Endothelial cell of umbilical vein (primary cell): ENCODE data around the gene RCAN1. TPM values are rescaled to one million over a fixed set of nuclear protein-coding genes. Genes with fewer than 3 reads are reported as not detected.

Experiments used
- BruUV-seq: library from RNA; stranded (reverse); fragments of 400-500 nt; replicated peaks from 2 replicates; lab custom pipeline; 2021; lab: Mats Ljungman, UMichigan
- CTCF ChIA-PET: fragments of 300-600, 350-600 bp; sonication (Branson Sonifier 250); formaldehyde crosslinking; loops from one replicate; lab custom pipeline; 2021; ENCODE audit warnings: antibody characterized with exemption, inconsistent platforms; lab: Charles Lee
- POLR2A ChIA-PET: fragments of 300-600, 350-600 bp; sonication (Branson Sonifier 250); formaldehyde crosslinking; loops from one replicate; lab custom pipeline; 2021; ENCODE audit warnings: antibody characterized with exemption, inconsistent platforms; lab: Charles Lee
- DNase-seq: peaks from one replicate; pipeline ENCODE4 v3.0.0-alpha.2; 2011; ENCODE audit warnings: low read depth, low spot score
- FAIRE-seq: peaks from 2 replicates; lab custom pipeline; 2011; peaks lifted over from hg19 to GRCh38; lab: Jason Lieb, UNC
- H2AFZ ChIP-seq: 2 replicates; pipeline ENCODE4 v1.6.0; 2012; ENCODE audit warnings: low read depth, low read length, control low read depth, inconsistent platforms
- H3K27ac ChIP-seq: 2 replicates; pipeline ENCODE4 v1.5.1; 2011; ENCODE audit warnings: low read depth, mild to moderate bottlenecking, control low read depth, low read length, moderate library complexity; ENCODE audit not compliant: insufficient read depth
- H3K27me3 ChIP-seq, 2 experiments: 2 replicates each; pipeline versions ENCODE4 v1.6.0 to v1.6.1; 2011; ENCODE audit warnings: low read length in 2 of 2, mixed read lengths in 1 of 2; ENCODE audit not compliant: control insufficient read depth in 2 of 2, insufficient read depth in 2 of 2
- H3K36me3 ChIP-seq, 2 experiments: 2 replicates in 1 of 2; 3 replicates in 1 of 2; pipeline ENCODE4 v1.5.1; 2011; ENCODE audit warnings: low read length in 2 of 2, mild to moderate bottlenecking in 1 of 2, moderate library complexity in 1 of 2; ENCODE audit not compliant: control insufficient read depth in 2 of 2, insufficient read depth in 2 of 2; ENCODE audit errors: extremely low read depth in 1 of 2
- H3K4me1 ChIP-seq: 3 replicates; pipeline ENCODE4 v1.5.1; 2011; ENCODE audit warnings: mild to moderate bottlenecking, low read length; ENCODE audit not compliant: control insufficient read depth, insufficient read depth; ENCODE audit errors: extremely low read depth
- H3K4me2 ChIP-seq: 2 replicates; pipeline ENCODE4 v1.6.1; 2011; ENCODE audit warnings: low read length, control low read depth, mixed read lengths; ENCODE audit not compliant: insufficient read depth
- H3K4me3 ChIP-seq, 3 experiments: fragments of 200-600 bp in 1 of 3; sonication (generic), shearing (Covaris generic) in 1 of 3; replicated peaks in 1 of 3; 2 replicates each; pipeline ENCODE4 v1.5.1; 2011 to 2016; ENCODE audit warnings: control low read depth in 3 of 3, low read length in 3 of 3, mild to moderate bottlenecking in 2 of 3, inconsistent platforms in 1 of 3, low read depth in 1 of 3, moderate library complexity in 1 of 3; ENCODE audit not compliant: insufficient read depth in 1 of 3
- H3K79me2 ChIP-seq: 2 replicates; pipeline ENCODE4 v1.6.0; 2012; ENCODE audit warnings: low read length, inconsistent platforms; ENCODE audit not compliant: control insufficient read depth, insufficient read depth
- H3K9ac ChIP-seq: replicated peaks from 2 replicates; pipeline ENCODE3; 2011; ENCODE audit warnings: low read length, control low read depth; ENCODE audit not compliant: insufficient read depth; ENCODE audit errors: extremely low read depth
- H3K9me1 ChIP-seq: replicated peaks from 3 replicates; pipeline ENCODE4 v1.6.0; 2011; ENCODE audit warnings: mild to moderate bottlenecking, low read length; ENCODE audit not compliant: control insufficient read depth, insufficient read depth; ENCODE audit errors: extremely low read depth
- H3K9me3 ChIP-seq: replicated peaks from 2 replicates; pipeline ENCODE4 v1.5.1; 2012; ENCODE audit warnings: low read length, inconsistent platforms; ENCODE audit not compliant: control insufficient read depth, insufficient read depth
- H4K20me1 ChIP-seq: replicated peaks from 2 replicates; pipeline ENCODE3; 2011; ENCODE audit warnings: mild to moderate bottlenecking, low read length; ENCODE audit not compliant: control insufficient read depth, insufficient read depth; ENCODE audit errors: extremely low read depth
- CTCF ChIP-seq, 2 donors: IDR thresholded peaks; 1 replicate in 1 of 2; 2 replicates in 1 of 2; pipeline ENCODE4 v1.5.1; 2011; ENCODE audit warnings: low read length in 2 of 2, mild to moderate bottlenecking in 2 of 2, moderate library complexity in 2 of 2, control low read depth in 1 of 2, inconsistent platforms in 1 of 2, low read depth in 1 of 2; ENCODE audit not compliant: insufficient read depth in 1 of 2; ENCODE audit errors: extremely low read depth in 1 of 2
- EZH2 ChIP-seq: IDR thresholded peaks from 2 replicates; pipeline ENCODE4 v1.6.1; 2012; ENCODE audit warnings: borderline replicate concordance, low read depth, mild to moderate bottlenecking, moderate library complexity, low read length, inconsistent platforms; ENCODE audit not compliant: severe bottlenecking
- FOS ChIP-seq: IDR thresholded peaks from 2 replicates; pipeline ENCODE4 v1.6.1; 2011; ENCODE audit warnings: mild to moderate bottlenecking, low read length, moderate library complexity, borderline replicate concordance; ENCODE audit not compliant: insufficient read depth
- GATA2 ChIP-seq: IDR thresholded peaks from 2 replicates; pipeline ENCODE4 v1.7.0; 2011; ENCODE audit warnings: low read depth, mild to moderate bottlenecking, moderate library complexity, mixed read lengths, low read length; ENCODE audit not compliant: insufficient read length, insufficient read depth
- JUN ChIP-seq: IDR thresholded peaks from 2 replicates; pipeline ENCODE4 v1.6.1; 2011; ENCODE audit warnings: borderline replicate concordance, low read depth; ENCODE audit not compliant: insufficient read length, insufficient read depth
- MAX ChIP-seq: IDR thresholded peaks from 2 replicates; pipeline ENCODE4 v1.6.1; 2011; ENCODE audit not compliant: insufficient read depth, insufficient read length
- POLR2A ChIP-seq: IDR thresholded peaks from 2 replicates; pipeline ENCODE4 v1.6.1; 2012; ENCODE audit warnings: low read depth, mild to moderate bottlenecking, control low read depth, low read length
- dilution Hi-C: fragments of 300-500 bp; cut with MboI; formaldehyde crosslinking; loops from one replicate; pipeline ENCODE4 v1.15.0; 2019; ENCODE audit warnings: low sequenced_read_pairs; ENCODE audit not compliant: extremely low pct_ligation_motif_present
- intact Hi-C: fragments of 100-400 bp; cut with micrococcal nuclease; formaldehyde crosslinking; loops from one replicate; pipeline ENCODE4 v1.10.0; 2022
- polyA plus RNA-seq, 4 experiments: library from polyadenylated mRNA; depleted of rRNA in 3 of 4; stranded (reverse) in 3 of 4; unstranded in 1 of 4; fragments of >200 nt; gene quantifications; 2 replicates each; pipeline versions ENCODE4 v1.2.1 to v1.2.3, GENCODE V29; 2011 to 2012; ENCODE audit warnings: missing spikeins in 1 of 4
- total RNA-seq: library from RNA; stranded (reverse); gene quantifications from 2 replicates; pipeline ENCODE4 v1.2.3, GENCODE V29; 2021

The RCAN1 gene
- total and polyA plus RNA-seq, 2 donors (not counting 3 experiments of a cell fraction or from before 2014, with no cell fraction given), result 9.7 to 16.5 TPM

- POLR2A ChIA-PET, result no interaction called here
- FAIRE-seq (no peak), DNase-seq (no peak)
- Histone ChIP-seq H2AFZ (no peak overlapping the region), H3K4me1 (peaks cover 5% of the 10 kb centered on the region), H4K20me1 (no peaks in the 10 kb centered on the region), H3K27me3 (no peaks in the 10 kb centered on the region), H3K4me2 (no peak overlapping the region), H3K9me3 (no peaks in the 10 kb centered on the region), H3K4me3 (no peak overlapping the region), H3K9ac (no peak overlapping the region), H3K27ac (no peak overlapping the region), H3K36me3 (no peaks in the 10 kb centered on the region), H3K9me1 (no peaks in the 10 kb centered on the region), H3K79me2 (no peaks in the 10 kb centered on the region)
- TF ChIP-seq FOS, result no peak
- no peak for TF ChIP-seq POLR2A
- TF ChIP-seq MAX, result no peak
- no peak for TF ChIP-seq EZH2
- no peak for TF ChIP-seq GATA2
- no peak for TF ChIP-seq CTCF (IDR thresholded peaks at IDR 0.05; ENCODE audit: extremely low read depth in 1 of 2, insufficient read depth in 1 of 2, low read depth in 1 of 2, low read length in 2 of 2)
- no peak for TF ChIP-seq JUN
- intact Hi-C loops, result no loop called here
- BruUV-seq, result no TSS peak
- CTCF ChIA-PET, result interaction anchor here (1.4 kb wide), 1 partner anchor 8 kb away, joined by 3 read pairs; no protein-coding TSS in a partner anchor
- dilution Hi-C loops, result no loop called here
These were observed 27.5 kb upstream of the RCAN1 start for GRCh38 chr21:34642211-34643075.
